ENCODE results near the gene ZNF581.

Gene ZNF581

GRCh38 chr19:55674841-55675660 is 31.6 kb downstream of the ZNF581 start, which contains the start of gene EPN1:
TSS of gene EPN1 (plus strand) at chr19:55675226. CDS start at chr19:55678628, 3,402 bp downstream.
- H3K4me3 ChIP-seq (replicated peaks; ENCODE audit: low read depth, low read length), result peak within 1 kb of the TSS; percentile 77
- DNase-seq (ENCODE audit: extremely low read depth, low read depth), result peak; percentile 86
- no peak for TF ChIP-seq CTCF (IDR thresholded peaks at IDR 0.05; ENCODE audit: low read depth, low read length, missing control alignments)

- peak overlapping the region; percentile 77 for H3K4me3 ChIP-seq (replicated peaks; ENCODE audit: low read depth, low read length)
- DNase-seq (ENCODE audit: extremely low read depth, low read depth), result no peak
- no peak for TF ChIP-seq CTCF (IDR thresholded peaks at IDR 0.05; ENCODE audit: low read depth, low read length, missing control alignments)
Observed at GRCh38 chr19:55675661-55676354, 32.4 kb downstream of the ZNF581 start.

GRCh38 chr19:55676383-55676782 is 32.9 kb downstream of the ZNF581 start:
- peak overlapping the region; percentile 77 for H3K4me3 ChIP-seq (replicated peaks; ENCODE audit: low read depth, low read length)
- no peak for DNase-seq (ENCODE audit: extremely low read depth, low read depth)
- no peak for TF ChIP-seq CTCF (IDR thresholded peaks at IDR 0.05; ENCODE audit: low read depth, low read length, missing control alignments)

- DNase-seq (ENCODE audit: extremely low read depth, low read depth), result no peak
- no peak overlapping the region for H3K4me3 ChIP-seq (replicated peaks; ENCODE audit: low read depth, low read length)
- TF ChIP-seq CTCF (IDR thresholded peaks at IDR 0.05; ENCODE audit: low read depth, low read length, missing control alignments), result no peak
Observed at GRCh38 chr19:55676889-55677505, 33.5 kb downstream of the ZNF581 start.

- no peak for DNase-seq (ENCODE audit: extremely low read depth, low read depth)
- H3K4me3 ChIP-seq (replicated peaks; ENCODE audit: low read depth, low read length), result no peak overlapping the region
- TF ChIP-seq CTCF (IDR thresholded peaks at IDR 0.05; ENCODE audit: low read depth, low read length, missing control alignments), result no peak
Observed at GRCh38 chr19:55677572-55678028, 34.2 kb downstream of the ZNF581 start.

GRCh38 chr19:55678121-55678671 is 34.7 kb downstream of the ZNF581 start:
- no peak for TF ChIP-seq CTCF (IDR thresholded peaks at IDR 0.05; ENCODE audit: low read depth, low read length, missing control alignments)
- no peak for DNase-seq (ENCODE audit: extremely low read depth, low read depth)
- H3K4me3 ChIP-seq (replicated peaks; ENCODE audit: low read depth, low read length), result no peak overlapping the region
